Measurements from ENCODE around the gene RBL2.
"Not testable (repeated sequence)": the region's sequence is repeated elsewhere in the genome, so short reads cannot be mapped to it uniquely, and the experiment has no call there.

Gene RBL2

GRCh38 chr16:53413864-53414263 is 20.4 kb upstream of the RBL2 start:
- TF ChIP-seq, protein P1, sequence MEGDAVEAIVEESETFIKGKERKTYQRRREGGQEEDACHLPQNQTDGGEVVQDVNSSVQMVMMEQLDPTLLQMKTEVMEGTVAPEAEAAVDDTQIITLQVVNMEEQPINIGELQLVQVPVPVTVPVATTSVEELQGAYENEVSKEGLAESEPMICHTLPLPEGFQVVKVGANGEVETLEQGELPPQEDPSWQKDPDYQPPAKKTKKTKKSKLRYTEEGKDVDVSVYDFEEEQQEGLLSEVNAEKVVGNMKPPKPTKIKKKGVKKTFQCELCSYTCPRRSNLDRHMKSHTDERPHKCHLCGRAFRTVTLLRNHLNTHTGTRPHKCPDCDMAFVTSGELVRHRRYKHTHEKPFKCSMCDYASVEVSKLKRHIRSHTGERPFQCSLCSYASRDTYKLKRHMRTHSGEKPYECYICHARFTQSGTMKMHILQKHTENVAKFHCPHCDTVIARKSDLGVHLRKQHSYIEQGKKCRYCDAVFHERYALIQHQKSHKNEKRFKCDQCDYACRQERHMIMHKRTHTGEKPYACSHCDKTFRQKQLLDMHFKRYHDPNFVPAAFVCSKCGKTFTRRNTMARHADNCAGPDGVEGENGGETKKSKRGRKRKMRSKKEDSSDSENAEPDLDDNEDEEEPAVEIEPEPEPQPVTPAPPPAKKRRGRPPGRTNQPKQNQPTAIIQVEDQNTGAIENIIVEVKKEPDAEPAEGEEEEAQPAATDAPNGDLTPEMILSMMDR (IDR thresholded peaks at IDR 0.05) = no peak
- H2AFZ ChIP-seq = no peak overlapping the region
- no peaks in the 10 kb centered on the region for H3K4me1 ChIP-seq
- H3K9me3 ChIP-seq (ENCODE audit: control insufficient read depth, low read length) = no peaks in the 10 kb centered on the region
- no peaks in the 10 kb centered on the region for H3K79me2 ChIP-seq
- H3K4me2 ChIP-seq (ENCODE audit: low read length) = no peak overlapping the region
- no peak overlapping the region for H3K9ac ChIP-seq
- H3K27ac ChIP-seq = no peak overlapping the region
- H3K4me3 ChIP-seq (ENCODE audit: low read depth, low read length) = no peak overlapping the region
- no peaks in the 10 kb centered on the region for H3K27me3 ChIP-seq (ENCODE audit: control insufficient read depth, insufficient read depth, low read length)
- H3K36me3 ChIP-seq (ENCODE audit: control insufficient read depth, insufficient read depth, low read length) = no peaks in the 10 kb centered on the region

- H2AFZ ChIP-seq = no peak overlapping the region
- TF ChIP-seq, protein P1 (IDR thresholded peaks at IDR 0.05) = no peak
- H3K27ac ChIP-seq = no peak overlapping the region
- no peak overlapping the region for H3K9ac ChIP-seq
- no peak overlapping the region for H3K4me2 ChIP-seq (ENCODE audit: low read length)
- H3K4me3 ChIP-seq (ENCODE audit: low read depth, low read length) = no peak overlapping the region
- H3K4me1 ChIP-seq = no peaks in the 10 kb centered on the region
- no peaks in the 10 kb centered on the region for H3K36me3 ChIP-seq (ENCODE audit: control insufficient read depth, insufficient read depth, low read length)
- H3K27me3 ChIP-seq (ENCODE audit: control insufficient read depth, insufficient read depth, low read length) = no peaks in the 10 kb centered on the region
- H3K79me2 ChIP-seq = no peaks in the 10 kb centered on the region
- no peaks in the 10 kb centered on the region for H3K9me3 ChIP-seq (ENCODE audit: control insufficient read depth, low read length)
Measured at GRCh38 chr16:53414381-53414780, 19.9 kb upstream of the RBL2 start.

DNA sequence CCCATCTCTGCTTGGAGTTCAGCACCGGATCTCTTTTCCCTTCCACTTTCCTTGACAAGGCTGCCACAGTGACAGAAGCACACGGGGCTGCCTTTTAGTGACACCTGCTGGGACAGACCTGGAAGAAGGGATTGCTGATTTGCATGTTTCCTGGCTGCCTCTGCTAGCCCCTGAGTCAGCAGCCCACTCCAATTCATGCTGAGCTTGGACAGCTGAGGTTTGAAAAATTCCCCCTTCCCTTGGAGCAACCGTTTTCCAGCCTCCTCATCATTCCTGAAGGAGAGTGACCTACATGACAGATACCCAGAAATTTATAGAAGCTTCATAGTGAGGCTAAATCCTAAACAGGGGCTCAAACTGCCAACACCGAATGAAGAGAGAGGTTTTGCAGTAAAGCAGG is 18.8 kb upstream of the RBL2 start:
- Histone ChIP-seq H3K4me3 (ENCODE audit: low read depth, low read length) (no peak overlapping the region), H3K4me1 (no peaks in the 10 kb centered on the region), H3K4me2 (ENCODE audit: low read length) (peak overlapping the region; percentile 23), H3K36me3 (ENCODE audit: control insufficient read depth, insufficient read depth, low read length) (no peaks in the 10 kb centered on the region), H3K27me3 (ENCODE audit: control insufficient read depth, insufficient read depth, low read length) (no peaks in the 10 kb centered on the region), H2AFZ (peak overlapping the region; percentile 54), H3K27ac (no peak overlapping the region), H3K9ac (no peak overlapping the region), H3K79me2 (no peaks in the 10 kb centered on the region), H3K9me3 (ENCODE audit: control insufficient read depth, low read length) (no peaks in the 10 kb centered on the region)
- TF ChIP-seq, protein P1 (IDR thresholded peaks at IDR 0.05) = peak; percentile 30

DNA sequence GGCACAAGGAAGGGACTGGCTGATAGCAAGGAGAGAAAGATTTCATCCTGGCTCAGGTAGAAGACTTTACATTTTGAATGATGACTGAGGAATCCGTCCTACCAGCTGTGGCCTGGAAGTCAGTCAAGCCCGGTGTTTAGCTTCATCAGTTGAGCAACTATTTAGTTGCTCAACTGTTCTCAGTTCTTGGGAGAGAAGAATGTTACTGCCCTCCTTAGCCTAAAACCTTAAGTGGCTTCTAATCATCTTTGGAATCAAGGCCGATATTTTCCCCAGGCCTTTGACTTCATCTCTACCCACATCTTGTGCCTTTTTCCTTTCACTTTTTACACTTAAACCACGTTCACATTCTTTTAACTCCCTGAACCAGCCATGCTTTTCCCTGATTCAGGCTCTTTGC is 17.3 kb upstream of the RBL2 start:
- TF ChIP-seq, protein P1 (IDR thresholded peaks at IDR 0.05) = no peak
- Histone ChIP-seq H3K36me3 (ENCODE audit: control insufficient read depth, insufficient read depth, low read length) (no peaks in the 10 kb centered on the region), H3K4me1 (no peaks in the 10 kb centered on the region), H3K79me2 (no peaks in the 10 kb centered on the region), H3K4me2 (ENCODE audit: low read length) (no peak overlapping the region), H3K4me3 (ENCODE audit: low read depth, low read length) (no peak overlapping the region), H3K9ac (no peak overlapping the region), H2AFZ (peak overlapping the region; percentile 28), H3K27ac (no peak overlapping the region), H3K9me3 (ENCODE audit: control insufficient read depth, low read length) (no peaks in the 10 kb centered on the region), H3K27me3 (ENCODE audit: control insufficient read depth, insufficient read depth, low read length) (no peaks in the 10 kb centered on the region)

DNA sequence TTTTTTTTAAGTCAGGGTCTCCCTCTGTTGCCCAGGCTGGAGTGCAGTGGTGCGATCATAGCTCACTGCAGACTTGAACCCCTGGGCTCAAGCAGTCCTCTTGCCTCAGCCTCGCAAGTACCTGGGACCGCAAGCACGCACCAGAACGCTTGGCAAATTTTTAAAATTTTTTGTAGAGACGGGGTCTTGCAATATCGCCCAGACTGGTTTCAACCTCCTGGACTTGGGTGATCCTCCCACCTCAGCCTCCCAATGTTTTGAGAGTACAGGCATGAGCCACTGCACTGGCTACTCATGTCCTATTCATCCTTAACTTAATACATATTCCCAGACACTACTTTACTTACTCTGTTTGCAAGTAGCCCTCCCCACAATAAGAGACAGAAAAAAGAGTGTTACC is 16.3 kb upstream of the RBL2 start:
- H3K27me3 ChIP-seq (ENCODE audit: control insufficient read depth, insufficient read depth, low read length) = no peaks in the 10 kb centered on the region

GRCh38 chr16:53419383-53419709 is 14.9 kb upstream of the RBL2 start:
- H3K27me3 ChIP-seq (ENCODE audit: control insufficient read depth, insufficient read depth, low read length); H3K9me3 ChIP-seq (ENCODE audit: control insufficient read depth, low read length); H3K79me2 ChIP-seq; H3K4me1 ChIP-seq; H3K4me3 ChIP-seq (ENCODE audit: low read depth, low read length); H3K27ac ChIP-seq; H3K9ac ChIP-seq; H3K36me3 ChIP-seq (ENCODE audit: control insufficient read depth, insufficient read depth, low read length); H3K4me2 ChIP-seq (ENCODE audit: low read length): not testable (repeated sequence)
- H2AFZ ChIP-seq = peak overlapping the region; percentile 20

More for the DNA sequence above, 16.3 kb upstream of the RBL2 start:
- Histone ChIP-seq H3K4me1 (no peaks in the 10 kb centered on the region), H3K9me3 (ENCODE audit: control insufficient read depth, low read length) (no peaks in the 10 kb centered on the region), H3K36me3 (ENCODE audit: control insufficient read depth, insufficient read depth, low read length) (no peaks in the 10 kb centered on the region), H3K9ac (no peak overlapping the region), H3K79me2 (no peaks in the 10 kb centered on the region), H3K4me2 (ENCODE audit: low read length) (no peak overlapping the region), H3K27ac (no peak overlapping the region), H2AFZ (no peak overlapping the region), H3K4me3 (ENCODE audit: low read depth, low read length) (no peak overlapping the region)
- TF ChIP-seq, protein P1 (IDR thresholded peaks at IDR 0.05) = no peak

Measured in parathyroid adenoma (tissue), 2 donors.